HCT116 (cell line): ENCODE results near the gene PEX12.

Source experiments
- CEBPB ChIP-seq: IDR thresholded peaks from 2 replicates; pipeline ENCODE4 v1.6.1; 2012; ENCODE audit warnings: low read depth
- CTCF ChIP-seq, 3 experiments: fragments of 200-600 bp in 1 of 3; sonication (generic) in 1 of 3; IDR thresholded peaks in 2 of 3; conservative IDR thresholded peaks in 1 of 3; 2 replicates each; pipeline ENCODE4 v1.5.1; 2012 to 2017; ENCODE audit warnings: low read depth in 2 of 3, low read length in 2 of 3, antibody characterized with exemption in 1 of 3, borderline replicate concordance in 1 of 3, control low read depth in 1 of 3, mild to moderate bottlenecking in 1 of 3, mixed read lengths in 1 of 3, mixed run types in 1 of 3, moderate library complexity in 1 of 3; ENCODE audit not compliant: insufficient read depth in 1 of 3
- JUND ChIP-seq: IDR thresholded peaks from 2 replicates; pipeline ENCODE4 v1.6.1; 2012
- MAX ChIP-seq: IDR thresholded peaks from 2 replicates; pipeline ENCODE4 v1.6.1; 2012
- POLR2A ChIP-seq: IDR thresholded peaks from 2 replicates; pipeline ENCODE4 v1.7.0; 2011; ENCODE audit warnings: borderline replicate concordance; ENCODE audit not compliant: insufficient read depth, insufficient read length; ENCODE audit errors: extremely low read depth
- POLR2AphosphoS5 ChIP-seq: IDR thresholded peaks from 2 replicates; pipeline ENCODE4 v1.6.1; 2011; ENCODE audit warnings: mild to moderate bottlenecking, low read depth, low read length, moderate library complexity
- RAD21 ChIP-seq: IDR thresholded peaks from 2 replicates; pipeline ENCODE4 v1.6.1; 2012; ENCODE audit warnings: low read depth, mild to moderate bottlenecking
- REST ChIP-seq: IDR thresholded peaks from 2 replicates; pipeline ENCODE4 v1.6.1; 2012; ENCODE audit warnings: low read depth
- SP1 ChIP-seq: IDR thresholded peaks from 2 replicates; pipeline ENCODE4 v1.6.1; 2012; ENCODE audit warnings: low read depth
- YY1 ChIP-seq: IDR thresholded peaks from 2 replicates; pipeline ENCODE4 v1.6.1; 2011; ENCODE audit warnings: low read length, low read depth, moderate library complexity, mild to moderate bottlenecking; ENCODE audit not compliant: insufficient replicate concordance; ENCODE audit errors: extremely low read depth
- ZBTB33 ChIP-seq: IDR thresholded peaks from 2 replicates; pipeline ENCODE4 v1.6.1; 2011; ENCODE audit warnings: mild to moderate bottlenecking, low read length, moderate library complexity; ENCODE audit not compliant: insufficient replicate concordance; ENCODE audit errors: extremely low read depth

GRCh38 chr17:35537601-35538141 lies 40.7 kb downstream of the PEX12 start, which contains the start of gene SLFN12L:
- TF ChIP-seq REST = no peak
- no peak for TF ChIP-seq CTCF (IDR thresholded peaks at IDR 0.05 in 2 of 3, conservative IDR thresholded peaks at IDR 0.05 in 1 of 3; ENCODE audit: borderline replicate concordance in 1 of 3, insufficient read depth in 1 of 3, low read depth in 2 of 3, low read length in 2 of 3)
- no peak for TF ChIP-seq CEBPB
- no peak for TF ChIP-seq POLR2A
- no peak for TF ChIP-seq MAX
- TF ChIP-seq RAD21 = no peak
- no peak for TF ChIP-seq YY1
- no peak for TF ChIP-seq JUND
- no peak for TF ChIP-seq SP1
- TF ChIP-seq ZBTB33 = no peak
- no peak for TF ChIP-seq POLR2AphosphoS5
